22Rv1 (cell line): ENCODE data around the gene PDZD7.

Experiments
- H3K27ac ChIP-seq: fragments of 450-650 bp; 2 replicates; pipeline ENCODE4 v1.5.1; 2017
- ZFX ChIP-seq: fragments of 450-650 bp; IDR thresholded peaks from 2 replicates; pipeline ENCODE4 v1.6.1; 2017; ENCODE audit warnings: antibody characterized with exemption, borderline replicate concordance
- TF ChIP-seq, protein P1 (sequence below): fragments of 450-650 bp; IDR thresholded peaks from 2 replicates; pipeline ENCODE4 v1.5.1; 2017; ENCODE audit warnings: mild to moderate bottlenecking

Gene PDZD7

GRCh38 chr10:101065481-101066145 is 34.7 kb upstream of the PDZD7 start:
- TF ChIP-seq ZFX: no peak
- TF ChIP-seq, protein P1, sequence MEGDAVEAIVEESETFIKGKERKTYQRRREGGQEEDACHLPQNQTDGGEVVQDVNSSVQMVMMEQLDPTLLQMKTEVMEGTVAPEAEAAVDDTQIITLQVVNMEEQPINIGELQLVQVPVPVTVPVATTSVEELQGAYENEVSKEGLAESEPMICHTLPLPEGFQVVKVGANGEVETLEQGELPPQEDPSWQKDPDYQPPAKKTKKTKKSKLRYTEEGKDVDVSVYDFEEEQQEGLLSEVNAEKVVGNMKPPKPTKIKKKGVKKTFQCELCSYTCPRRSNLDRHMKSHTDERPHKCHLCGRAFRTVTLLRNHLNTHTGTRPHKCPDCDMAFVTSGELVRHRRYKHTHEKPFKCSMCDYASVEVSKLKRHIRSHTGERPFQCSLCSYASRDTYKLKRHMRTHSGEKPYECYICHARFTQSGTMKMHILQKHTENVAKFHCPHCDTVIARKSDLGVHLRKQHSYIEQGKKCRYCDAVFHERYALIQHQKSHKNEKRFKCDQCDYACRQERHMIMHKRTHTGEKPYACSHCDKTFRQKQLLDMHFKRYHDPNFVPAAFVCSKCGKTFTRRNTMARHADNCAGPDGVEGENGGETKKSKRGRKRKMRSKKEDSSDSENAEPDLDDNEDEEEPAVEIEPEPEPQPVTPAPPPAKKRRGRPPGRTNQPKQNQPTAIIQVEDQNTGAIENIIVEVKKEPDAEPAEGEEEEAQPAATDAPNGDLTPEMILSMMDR: no peak
- H3K27ac ChIP-seq: peak overlapping the region; percentile 100

DNA sequence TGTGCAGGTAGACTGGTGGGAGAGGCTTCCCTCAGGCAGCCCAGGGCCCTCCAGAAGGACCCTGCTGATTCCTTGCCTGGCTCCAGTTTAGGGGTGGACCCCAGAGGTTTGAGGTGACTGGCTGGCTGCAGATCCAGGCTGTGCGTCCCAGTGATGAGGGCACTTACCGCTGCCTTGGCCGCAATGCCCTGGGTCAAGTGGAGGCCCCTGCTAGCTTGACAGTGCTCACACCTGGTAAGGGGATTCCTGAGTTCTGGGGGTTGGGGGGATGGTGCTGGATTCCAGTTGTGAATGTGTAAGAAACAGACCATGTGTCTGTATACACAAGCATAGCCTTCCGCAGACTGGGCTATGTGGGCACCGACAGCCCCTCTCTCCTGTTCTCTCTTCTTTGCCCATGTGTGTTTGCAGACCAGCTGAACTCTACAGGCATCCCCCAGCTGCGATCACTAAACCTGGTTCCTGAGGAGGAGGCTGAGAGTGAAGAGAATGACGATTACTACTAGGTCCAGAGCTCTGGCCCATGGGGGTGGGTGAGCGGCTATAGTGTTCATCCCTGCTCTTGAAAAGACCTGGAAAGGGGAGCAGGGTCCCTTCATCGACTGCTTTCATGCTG is 33.6 kb upstream of the PDZD7 start:
- TF ChIP-seq, protein P1: no peak
- no peak for TF ChIP-seq ZFX
- peak overlapping the region; percentile 100 for H3K27ac ChIP-seq

GRCh38 chr10:101063548-101064414 is 32.9 kb upstream of the PDZD7 start:
- peak overlapping the region; percentile 100 for H3K27ac ChIP-seq
- no peak for TF ChIP-seq ZFX
- TF ChIP-seq, protein P1: no peak

DNA sequence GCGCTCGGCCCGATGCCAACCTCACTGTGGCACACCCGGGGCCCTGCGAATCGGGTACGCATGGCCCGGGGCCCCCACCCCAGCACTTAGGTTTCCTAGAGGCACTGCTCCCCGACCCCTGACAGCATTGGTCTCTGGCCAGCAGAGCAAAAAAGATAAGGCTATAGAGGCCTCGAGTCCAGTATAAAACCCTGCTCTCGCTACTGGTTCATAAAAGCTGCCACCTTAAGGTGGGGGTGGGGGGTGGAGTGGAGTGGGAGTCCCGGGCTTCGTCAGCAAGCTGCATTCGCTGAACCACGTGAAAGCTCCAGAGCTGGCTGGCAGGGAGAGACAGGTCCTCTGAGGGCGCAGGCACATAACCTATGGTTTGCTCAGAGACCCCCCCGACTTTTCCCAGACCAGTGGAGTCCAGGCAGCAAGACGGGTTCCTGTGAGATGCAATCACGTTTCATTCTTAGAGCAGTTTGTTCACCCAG is 32.2 kb upstream of the PDZD7 start:
- TF ChIP-seq ZFX: no peak
- TF ChIP-seq, protein P1: no peak
- peak overlapping the region; percentile 100 for H3K27ac ChIP-seq

DNA sequence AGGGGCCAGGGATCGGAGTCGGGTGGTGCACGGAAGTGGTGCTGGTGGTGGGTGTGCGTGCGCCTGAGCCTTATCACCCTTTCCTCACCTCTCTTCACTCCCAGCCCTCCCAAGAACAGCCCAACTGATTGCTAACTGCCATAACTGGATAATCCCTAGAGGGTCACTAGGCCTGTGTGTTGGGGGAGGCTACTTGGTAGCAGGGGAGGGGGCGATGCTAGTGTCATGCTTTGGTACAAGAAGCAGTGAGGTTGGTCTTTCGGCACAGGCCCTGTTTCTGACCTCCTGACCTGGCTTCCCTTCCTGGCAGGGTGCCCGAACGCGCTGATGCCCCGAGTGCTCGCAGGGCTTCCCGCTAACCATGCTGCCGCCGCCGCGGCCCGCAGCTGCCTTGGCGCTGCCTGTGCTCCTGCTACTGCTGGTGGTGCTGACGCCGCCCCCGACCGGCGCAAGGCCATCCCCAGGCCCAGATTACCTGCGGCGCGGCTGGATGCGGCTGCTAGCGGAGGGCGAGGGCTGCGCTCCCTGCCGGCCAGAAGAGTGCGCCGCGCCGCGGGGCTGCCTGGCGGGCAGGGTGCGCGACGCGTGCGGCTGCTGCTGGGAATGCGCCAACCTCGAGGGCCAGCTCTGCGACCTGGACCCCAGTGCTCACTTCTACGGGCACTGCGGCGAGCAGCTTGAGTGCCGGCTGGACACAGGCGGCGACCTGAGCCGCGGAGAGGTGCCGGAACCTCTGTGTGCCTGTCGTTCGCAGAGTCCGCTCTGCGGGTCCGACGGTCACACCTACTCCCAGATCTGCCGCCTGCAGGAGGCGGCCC is 31.5 kb upstream of the PDZD7 start:
- peak overlapping the region; percentile 100 for H3K27ac ChIP-seq
- TF ChIP-seq ZFX: no peak
- TF ChIP-seq, protein P1: peak; percentile 87

DNA sequence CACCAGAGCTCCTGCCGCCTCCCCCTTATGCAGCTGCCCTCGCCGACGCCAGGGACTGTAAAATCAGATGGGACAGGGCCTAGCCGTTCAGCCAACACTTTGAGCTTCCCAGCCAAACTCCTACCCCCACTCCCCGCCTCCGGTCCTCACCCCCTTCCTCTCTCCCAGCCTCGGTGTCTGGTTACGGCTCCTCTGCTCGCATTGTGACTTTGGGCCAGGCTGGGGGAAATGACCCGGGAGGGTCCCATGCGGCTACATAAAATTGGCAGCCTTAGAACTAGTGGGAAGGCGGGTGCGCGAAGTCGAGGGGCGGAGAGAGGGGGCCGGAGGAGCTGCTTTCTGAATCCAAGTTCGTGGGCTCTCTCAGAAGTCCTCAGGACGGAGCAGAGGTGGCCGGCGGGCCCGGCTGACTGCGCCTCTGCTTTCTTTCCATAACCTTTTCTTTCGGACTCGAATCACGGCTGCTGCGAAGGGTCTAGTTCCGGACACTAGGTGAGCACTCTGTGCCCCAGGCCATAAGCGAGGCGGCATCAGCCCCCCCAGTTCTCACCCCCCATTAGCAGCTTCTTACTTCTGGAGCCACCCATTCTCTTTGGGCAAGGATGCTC is 30.8 kb upstream of the PDZD7 start, which contains the start of gene KAZALD1:
Gene KAZALD1, plus strand, starts transcription at position 366 of the 608 bp plus-strand sequence. CDS start 604 bp downstream, outside the sequence.
- TF ChIP-seq, protein P1: no peak
- no peak for TF ChIP-seq ZFX
- peak within 1 kb of the TSS; percentile 100 for H3K27ac ChIP-seq
